ELF-1 (cell line): ENCODE results near the gene LMBR1L.
"Not testable (repeated sequence)": the region's sequence is repeated elsewhere in the genome, so short reads cannot be mapped to it uniquely, and the experiment has no call there.

ENCODE experiments used
- DNase-seq: peaks from one replicate; pipeline ENCODE4 v3.0.0-alpha.2; 2016; ENCODE audit warnings: low read depth, low spot score

LMBR1L gene, protein sequence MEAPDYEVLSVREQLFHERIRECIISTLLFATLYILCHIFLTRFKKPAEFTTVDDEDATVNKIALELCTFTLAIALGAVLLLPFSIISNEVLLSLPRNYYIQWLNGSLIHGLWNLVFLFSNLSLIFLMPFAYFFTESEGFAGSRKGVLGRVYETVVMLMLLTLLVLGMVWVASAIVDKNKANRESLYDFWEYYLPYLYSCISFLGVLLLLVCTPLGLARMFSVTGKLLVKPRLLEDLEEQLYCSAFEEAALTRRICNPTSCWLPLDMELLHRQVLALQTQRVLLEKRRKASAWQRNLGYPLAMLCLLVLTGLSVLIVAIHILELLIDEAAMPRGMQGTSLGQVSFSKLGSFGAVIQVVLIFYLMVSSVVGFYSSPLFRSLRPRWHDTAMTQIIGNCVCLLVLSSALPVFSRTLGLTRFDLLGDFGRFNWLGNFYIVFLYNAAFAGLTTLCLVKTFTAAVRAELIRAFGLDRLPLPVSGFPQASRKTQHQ

DNA sequence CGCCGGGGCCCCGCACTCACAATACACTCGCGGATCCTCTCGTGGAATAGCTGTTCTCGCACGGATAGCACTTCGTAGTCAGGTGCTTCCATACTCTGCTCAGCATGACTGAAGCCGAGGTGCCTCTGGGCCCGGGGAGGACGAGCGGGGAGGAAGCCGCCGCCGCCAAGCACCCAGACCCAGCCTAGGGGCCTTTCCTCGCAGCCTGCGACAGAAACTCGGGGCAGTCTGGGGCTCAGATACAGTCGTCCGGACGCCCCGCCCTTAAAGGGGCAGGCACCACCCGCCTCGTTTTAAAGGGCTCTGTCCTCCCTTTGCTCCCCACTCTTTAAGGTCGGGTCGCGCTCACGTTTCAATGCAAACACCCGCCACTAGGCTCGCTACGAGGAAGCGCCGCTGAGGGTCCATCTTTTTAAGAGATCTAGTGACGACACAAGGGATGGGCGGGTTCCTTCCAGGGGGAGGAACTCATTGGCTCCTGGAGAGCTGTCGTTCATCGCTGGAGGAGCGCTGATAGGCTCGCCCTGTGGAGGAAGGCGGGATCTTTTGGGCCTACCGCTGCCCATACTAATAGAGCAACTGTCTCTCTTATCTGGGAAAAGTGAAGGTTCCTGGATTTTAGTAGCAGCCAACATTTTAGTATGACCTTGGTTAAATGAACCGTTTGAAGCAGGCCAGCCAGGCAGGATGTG is at the start of gene LMBR1L:
LMBR1L (minus strand) TSS at position 384 of the 692 bp plus-strand sequence; CDS start at position 92, 292 bp downstream.
- peak; percentile 98 for DNase-seq

DNA sequence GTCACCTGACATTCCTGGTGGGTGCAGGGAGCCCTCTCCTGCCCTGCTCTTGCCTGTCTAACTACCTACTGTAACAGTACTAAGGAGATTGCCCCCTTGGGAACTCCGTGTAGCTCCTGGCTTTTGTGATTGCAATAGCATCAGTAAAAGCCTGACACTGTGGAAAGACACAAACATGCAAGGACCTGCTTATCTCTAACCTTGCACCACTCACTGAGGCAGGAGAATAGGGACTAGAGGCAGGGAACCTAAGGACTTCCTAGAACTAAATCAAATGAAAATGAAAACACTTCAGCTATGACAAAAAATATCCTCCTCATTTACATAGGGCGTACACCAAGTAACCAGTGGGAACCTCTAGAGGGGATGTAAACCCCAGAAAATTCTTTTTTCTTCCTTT is 49.8 kb upstream of the LMBR1L start:
- no peak for DNase-seq

GRCh38 chr12:49154221-49154620 is 43.6 kb upstream of the LMBR1L start:
- DNase-seq = no peak

DNA sequence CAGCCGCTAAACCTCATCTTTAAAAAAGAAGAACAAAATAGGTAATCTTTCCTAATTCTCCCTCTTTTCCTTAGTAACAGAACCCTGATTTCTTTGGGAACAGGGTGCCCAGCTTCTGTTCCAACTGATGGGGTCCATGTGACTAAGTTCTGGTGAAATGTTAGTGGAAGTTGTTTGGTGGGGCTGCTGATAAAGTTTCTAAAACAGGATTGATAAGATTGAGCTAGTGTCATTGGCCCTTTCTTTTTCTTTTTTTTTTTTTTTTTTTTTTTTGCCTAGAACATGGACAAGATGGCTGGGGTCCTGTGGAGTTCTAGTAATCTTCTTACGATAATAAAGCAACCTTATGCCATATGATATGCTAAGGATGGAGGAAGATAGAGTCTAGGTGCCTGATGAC is 36.7 kb upstream of the LMBR1L start:
- no peak for DNase-seq

DNA sequence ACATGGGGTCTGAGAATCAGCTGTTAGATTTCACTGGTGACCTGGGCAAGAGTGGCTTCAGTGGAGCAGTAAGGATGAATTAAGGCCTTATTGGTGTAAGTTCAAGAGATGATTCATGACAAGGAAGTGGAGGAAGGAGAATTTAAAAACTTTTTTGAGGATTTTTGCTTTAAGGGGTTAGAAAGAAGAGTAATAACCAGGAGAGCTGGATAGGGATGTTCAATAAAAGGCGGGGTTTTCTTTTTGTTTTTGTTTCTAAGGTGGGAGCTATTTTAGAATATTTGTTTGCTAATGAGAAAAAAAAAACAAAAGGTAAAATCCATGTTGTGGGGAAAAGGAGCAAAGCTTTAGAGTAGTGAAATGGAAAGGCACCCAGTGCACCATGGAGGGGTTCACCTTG is 35.8 kb upstream of the LMBR1L start:
- no peak for DNase-seq

GRCh38 chr12:49144384-49144783 is 33.7 kb upstream of the LMBR1L start:
- DNase-seq = no peak

GRCh38 chr12:49138999-49139398 is 28.4 kb upstream of the LMBR1L start:
- DNase-seq = no peak

GRCh38 chr12:49138587-49138986 is 27.9 kb upstream of the LMBR1L start:
- no peak for DNase-seq

GRCh38 chr12:49137476-49137875 is 26.8 kb upstream of the LMBR1L start:
- no peak for DNase-seq

GRCh38 chr12:49136997-49137396 is 26.4 kb upstream of the LMBR1L start:
- not testable (repeated sequence) for DNase-seq

DNA sequence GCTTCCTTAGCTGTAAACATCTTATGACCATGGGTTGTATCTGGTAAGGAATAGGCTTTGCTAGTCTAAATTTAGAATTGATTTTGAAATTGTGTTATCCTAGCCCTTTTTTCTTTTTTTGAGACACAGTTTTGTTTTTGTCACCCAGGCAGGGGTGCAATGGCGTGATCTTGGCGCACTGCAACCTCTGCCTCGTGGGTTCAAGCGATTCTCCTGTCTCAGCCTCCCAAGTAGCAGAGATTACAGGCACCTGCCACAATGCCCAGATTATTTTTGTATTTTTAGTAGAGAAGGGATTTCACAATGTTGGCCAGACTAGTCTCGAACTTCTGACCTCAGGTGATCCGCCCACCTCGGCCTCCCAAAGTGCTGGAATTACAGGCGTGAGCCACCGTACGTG is 22.9 kb upstream of the LMBR1L start:
- no peak for DNase-seq

DNA sequence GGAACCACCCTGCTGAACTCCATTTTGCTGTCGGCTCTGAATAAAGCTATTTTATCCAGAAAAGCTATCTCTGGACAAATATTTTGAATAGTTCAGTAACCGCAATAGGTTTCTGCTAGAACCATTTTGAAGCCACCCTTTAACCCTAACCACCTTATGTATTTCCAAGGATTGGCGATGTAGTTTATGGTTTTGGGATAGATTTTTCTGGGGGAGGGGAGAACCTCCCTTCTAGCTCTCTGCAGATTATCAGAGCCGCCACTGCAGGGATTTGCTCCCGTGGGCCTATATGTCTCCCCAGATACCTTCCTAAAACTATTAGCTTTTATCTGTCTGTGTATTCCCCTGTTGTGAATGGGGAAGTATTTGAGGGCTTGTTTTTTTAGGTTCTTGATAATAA is 22.4 kb upstream of the LMBR1L start:
- DNase-seq = no peak

GRCh38 chr12:49131894-49132461 is 21.3 kb upstream of the LMBR1L start:
- DNase-seq = no peak

DNA sequence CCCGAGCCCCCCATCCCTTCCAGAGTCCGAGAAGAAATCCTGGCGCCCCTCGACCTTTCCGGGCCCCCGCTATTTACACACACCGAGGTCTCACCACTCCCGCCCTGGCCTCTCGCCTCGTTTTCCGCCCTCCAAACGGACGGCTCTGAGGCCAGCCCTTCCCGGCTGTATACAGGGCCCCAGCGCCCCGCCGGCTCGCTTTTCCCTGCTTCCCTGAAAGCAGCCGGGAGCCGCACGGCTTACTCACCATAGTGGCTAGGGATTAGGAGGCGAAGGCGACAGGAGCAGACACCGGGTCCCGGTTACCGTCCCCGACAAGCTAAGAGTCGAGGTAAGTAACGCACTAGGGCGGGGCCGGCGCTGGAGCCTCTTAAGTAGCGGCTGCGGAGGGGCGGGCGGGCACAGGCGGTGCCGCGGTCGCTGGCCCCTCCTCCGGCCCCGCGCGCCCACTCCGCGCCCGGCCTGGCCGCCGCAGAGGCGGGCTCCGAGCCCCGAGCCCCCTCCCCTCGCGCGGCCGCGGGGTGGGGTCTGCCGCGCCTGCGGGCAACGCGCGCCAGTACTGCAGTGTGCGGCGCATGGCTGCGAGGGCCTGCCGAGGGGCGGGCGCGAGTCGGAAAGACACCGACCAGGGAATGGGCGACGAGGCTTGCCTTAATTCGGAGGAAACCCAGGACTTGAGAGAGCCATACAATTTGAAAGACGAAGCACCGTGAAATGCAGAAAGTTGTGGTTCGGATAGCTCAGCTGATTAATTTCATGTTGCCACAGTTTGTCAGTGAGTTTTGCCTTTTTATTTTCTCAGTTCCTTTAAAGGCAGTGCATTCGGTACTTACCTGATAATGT is 20.6 kb upstream of the LMBR1L start, which contains the start of gene TUBA1B:
TUBA1B (minus strand) TSS at position 345 of the 843 bp plus-strand sequence; CDS start at position 250, 95 bp downstream.
- DNase-seq = peak; percentile 90

DNA sequence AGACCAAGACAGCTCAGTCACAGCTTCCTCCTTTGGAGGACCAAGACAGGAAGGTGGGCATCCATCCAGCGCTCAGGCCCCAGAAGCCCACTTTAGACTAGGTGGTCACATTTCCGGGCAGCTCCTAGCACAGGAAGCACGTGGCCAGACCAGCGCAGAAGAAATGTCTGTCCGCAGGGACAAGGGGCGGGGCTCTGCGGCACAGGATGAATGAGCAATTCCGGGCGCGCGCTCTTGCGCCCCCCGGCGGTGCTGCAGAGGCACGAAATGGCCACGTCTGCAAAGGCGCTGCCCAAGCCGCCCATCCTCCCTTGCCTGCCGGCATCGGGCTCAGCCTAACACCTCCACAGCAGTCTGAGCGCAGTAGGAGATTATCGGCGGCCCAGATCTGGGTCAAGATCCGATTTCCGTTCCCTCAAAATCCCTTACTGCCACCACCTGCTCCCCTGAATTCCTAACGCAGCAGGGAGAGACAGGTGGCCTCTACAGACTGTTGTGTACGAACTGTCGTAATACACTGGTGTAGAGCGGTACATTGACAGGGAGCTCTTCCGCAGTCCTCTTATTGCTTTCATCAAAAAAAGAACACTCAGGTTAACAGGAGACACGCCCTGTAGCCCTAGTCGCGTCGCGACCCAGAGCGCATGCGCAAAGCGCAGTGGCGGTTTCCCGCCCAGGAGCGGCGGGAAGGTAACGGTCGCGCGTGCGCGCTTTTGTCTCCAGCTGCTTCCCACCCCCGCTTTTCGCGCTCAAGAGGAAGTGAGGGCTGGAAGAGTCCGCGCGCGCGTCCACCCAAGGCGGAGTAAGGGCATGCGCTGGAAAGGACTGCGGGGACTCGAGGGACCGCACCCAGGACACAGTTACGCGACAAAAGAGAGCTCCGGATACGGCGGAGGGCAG is 19.8 kb upstream of the LMBR1L start:
- peak; percentile 96 for DNase-seq

GRCh38 chr12:49129332-49130150 is 18.9 kb upstream of the LMBR1L start:
- no peak for DNase-seq

- DNase-seq = not testable (repeated sequence)
These were observed 17.3 kb upstream of the LMBR1L start for GRCh38 chr12:49127971-49128370.

DNA sequence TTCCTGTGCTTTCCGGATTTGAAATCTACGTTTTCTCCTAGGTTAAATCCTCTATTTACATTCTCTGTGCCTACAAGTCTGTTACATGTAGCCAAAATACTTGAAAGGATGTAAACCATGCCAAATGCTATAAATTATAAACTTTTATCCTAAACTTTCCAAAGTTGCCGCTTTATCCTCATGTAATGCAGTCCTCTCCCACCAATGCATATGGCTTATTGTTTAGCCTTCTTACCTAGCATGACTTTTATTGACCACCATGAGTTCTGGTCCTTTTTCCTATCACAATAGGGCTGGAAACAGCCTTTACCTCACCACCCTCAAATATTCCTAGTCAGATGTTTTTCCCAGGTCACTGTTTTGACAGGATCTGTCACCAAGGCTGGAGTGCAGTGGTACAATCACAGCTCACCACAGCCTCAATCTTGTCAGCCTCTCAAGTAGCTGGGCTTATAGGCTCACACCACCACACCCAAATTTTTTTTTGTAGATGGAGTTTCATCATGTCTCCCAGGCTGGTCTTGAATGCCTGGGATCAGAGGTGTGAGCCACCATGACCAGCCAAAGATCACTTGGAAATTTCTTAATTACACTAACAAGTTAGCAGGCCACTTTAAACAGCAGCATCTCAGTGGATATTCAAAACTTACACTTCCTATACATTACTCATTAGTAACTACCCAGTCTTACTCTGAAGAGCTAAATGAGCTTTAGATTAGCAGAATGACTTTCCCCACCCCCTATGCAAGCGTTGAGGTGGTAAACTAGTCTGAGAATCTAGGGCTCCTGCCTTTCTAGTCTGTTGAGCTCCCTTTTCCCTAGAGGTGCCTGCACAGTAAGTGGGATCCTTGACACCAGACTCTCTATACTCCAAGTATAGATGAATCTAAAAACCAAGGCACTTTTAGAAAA is 16.5 kb upstream of the LMBR1L start:
- peak; percentile 30 for DNase-seq
